GM18526 (cell line): ENCODE measurements around the gene COMT.

Experiments used
- POLR2A ChIP-seq: IDR thresholded peaks from 3 replicates; pipeline ENCODE4 v1.6.1; 2011; ENCODE audit not compliant: insufficient read length; ENCODE audit errors: extremely low read depth

Gene COMT

DNA sequence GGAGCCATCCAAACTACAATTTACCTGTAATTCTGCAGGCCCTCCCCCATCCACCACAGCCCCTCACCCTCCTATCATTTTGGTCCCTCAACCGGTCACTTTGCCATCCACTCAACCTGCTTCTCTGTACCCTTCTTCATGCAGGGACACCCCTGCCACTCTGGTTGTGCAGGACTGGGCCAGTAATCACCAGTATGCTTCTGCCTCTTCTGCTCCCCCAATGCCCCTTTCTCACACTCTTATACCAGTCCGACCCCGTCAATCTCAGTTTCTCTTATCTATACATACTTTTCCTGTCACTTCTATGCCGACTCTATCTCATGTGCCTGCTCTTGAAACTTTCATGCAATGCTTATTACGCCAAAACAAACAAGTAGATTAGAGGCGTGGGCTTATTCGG lies 5.1 kb upstream of the COMT start:
- no peak for TF ChIP-seq POLR2A

- TF ChIP-seq POLR2A: no peak
These were observed 3.7 kb upstream of the COMT start for GRCh38 chr22:19937616-19938473.

DNA sequence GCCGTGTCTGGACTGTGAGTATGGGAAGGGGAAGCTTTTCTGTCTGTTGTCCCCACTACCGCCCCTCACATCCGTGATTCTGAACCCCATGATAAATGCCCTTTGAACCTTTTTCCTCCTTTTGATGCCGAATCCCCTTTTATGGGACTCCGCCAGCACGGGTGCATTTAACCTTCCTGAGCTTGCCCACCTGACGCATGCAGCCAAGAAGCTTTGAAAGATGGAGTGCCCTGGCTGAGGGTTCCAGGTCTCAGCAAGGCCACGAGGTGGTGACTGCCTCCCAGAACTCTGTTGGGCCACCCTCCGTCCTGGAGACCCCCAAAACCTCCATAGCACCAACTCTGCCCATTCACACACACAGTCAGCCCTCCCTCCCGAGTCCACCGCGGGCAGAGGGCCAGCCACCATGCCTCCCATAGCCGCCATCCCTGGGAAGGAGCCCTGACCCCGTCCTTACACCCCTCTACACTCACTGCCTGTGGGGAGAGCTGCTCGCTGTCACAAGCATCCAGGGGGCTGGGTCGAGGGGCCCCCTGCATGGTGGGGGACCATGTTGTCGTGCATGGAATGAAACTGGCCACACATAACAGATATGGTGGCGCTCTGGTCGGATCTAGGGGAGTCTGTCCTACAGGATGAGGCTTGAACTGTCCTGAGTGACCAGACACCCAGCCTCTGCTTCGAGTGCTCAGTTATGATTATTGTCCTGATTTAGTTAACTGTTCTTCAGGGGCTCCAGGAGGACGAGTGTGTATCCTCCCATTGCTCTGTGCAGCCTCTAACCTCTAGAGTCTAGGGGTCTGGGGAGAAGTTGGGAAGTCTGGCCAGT lies 822 bp upstream of the COMT start:
- TF ChIP-seq POLR2A: no peak

DNA sequence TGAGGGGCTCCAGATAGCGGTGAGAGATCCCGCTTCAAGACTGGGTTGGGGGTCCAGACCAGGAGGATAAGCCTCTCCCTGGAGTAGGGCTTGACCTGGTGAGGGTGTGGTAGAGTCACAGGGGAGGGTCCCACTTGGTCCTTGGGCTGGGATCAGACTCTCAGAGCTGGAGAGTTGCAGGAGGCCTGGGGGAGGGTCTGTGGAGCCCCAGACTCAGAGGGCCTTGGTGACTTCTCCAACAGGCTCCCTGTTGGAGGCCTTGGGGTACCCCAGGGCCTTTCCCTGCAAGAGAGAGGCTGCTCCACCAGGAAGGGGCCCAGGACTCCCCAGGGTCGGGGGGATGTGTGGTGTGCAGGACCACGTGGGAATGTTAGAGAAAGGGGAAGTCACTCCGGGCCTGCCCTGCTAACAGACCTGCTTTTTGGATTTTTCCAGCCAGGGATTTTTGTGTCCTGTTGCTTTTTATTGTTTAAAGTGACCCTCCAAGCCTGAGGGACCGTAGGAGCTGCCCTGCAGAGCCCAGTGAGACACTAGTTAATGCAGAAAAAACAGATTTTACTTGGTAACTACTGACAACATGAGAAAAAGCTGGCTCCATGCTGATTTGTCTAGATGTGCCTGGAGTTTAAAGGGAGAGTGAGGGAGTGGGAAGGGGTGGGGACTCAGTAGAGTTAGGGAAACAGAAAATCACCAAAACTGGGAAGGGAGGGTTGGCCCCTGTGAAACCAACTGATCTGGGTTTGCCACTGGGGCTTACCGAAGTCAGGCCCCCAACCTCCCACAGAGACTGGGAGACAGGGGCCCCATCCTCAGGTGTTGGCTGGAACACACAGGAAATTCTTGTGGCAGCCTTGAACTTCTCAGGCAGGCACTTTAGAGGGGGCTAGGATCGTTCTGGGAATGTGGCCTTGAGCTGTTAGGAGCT lies 847 bp downstream of the COMT start:
- TF ChIP-seq POLR2A: no peak

DNA sequence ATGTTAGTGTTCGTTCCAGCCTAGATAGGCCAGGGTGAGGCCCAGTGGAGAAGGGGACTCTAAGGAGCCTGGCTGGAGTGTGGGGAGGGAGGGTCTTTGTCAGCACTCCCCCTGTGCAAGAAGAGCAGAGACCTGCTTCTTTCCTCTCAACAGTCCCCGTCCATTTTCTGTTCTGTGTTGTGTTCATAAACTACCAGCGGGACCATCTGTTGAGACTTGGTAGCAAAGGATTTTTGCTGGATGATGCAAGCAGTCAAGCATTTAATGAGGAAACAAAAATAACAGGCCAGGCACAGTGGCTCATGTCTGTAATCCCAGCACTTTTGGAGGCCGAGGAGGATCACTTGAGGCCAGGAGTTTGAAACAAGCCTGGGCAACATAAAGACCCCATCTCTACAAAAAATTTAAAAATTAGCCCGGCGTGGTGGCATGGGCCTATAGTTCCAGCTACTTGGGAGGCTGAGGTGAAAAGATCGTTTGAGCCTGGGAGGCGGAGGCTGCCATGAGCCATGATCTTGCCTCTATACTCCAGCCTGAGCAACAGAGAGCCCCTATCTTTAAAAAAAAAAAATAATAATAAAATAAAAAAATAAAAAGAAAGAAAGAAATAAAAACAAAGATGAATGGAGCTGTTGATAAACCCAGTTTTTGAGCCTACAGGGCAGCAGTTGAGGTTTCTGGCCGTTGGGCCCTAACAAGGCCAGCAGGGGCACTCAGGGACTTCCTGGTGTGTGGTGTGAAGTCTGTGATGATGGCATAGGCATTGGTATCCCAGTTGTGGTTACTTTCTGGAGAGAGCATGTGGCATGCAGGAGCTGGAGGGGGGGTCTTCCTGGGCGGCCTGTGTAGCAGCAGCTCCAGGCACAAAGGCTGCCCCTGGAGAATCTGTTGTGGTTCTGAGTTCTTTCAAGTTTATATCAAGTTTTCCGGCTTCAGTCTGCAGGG lies 1.8 kb downstream of the COMT start:
- no peak for TF ChIP-seq POLR2A

GRCh38 chr22:19948057-19948760 lies 6.6 kb downstream of the COMT start:
- TF ChIP-seq POLR2A: no peak

- TF ChIP-seq POLR2A: no peak
These were observed 9.8 kb downstream of the COMT start for GRCh38 chr22:19951346-19951745.

- no peak for TF ChIP-seq POLR2A
These were observed 13.9 kb downstream of the COMT start for GRCh38 chr22:19955241-19956128.

- TF ChIP-seq POLR2A: no peak
These were observed 15.9 kb downstream of the COMT start for GRCh38 chr22:19957445-19957844.

DNA sequence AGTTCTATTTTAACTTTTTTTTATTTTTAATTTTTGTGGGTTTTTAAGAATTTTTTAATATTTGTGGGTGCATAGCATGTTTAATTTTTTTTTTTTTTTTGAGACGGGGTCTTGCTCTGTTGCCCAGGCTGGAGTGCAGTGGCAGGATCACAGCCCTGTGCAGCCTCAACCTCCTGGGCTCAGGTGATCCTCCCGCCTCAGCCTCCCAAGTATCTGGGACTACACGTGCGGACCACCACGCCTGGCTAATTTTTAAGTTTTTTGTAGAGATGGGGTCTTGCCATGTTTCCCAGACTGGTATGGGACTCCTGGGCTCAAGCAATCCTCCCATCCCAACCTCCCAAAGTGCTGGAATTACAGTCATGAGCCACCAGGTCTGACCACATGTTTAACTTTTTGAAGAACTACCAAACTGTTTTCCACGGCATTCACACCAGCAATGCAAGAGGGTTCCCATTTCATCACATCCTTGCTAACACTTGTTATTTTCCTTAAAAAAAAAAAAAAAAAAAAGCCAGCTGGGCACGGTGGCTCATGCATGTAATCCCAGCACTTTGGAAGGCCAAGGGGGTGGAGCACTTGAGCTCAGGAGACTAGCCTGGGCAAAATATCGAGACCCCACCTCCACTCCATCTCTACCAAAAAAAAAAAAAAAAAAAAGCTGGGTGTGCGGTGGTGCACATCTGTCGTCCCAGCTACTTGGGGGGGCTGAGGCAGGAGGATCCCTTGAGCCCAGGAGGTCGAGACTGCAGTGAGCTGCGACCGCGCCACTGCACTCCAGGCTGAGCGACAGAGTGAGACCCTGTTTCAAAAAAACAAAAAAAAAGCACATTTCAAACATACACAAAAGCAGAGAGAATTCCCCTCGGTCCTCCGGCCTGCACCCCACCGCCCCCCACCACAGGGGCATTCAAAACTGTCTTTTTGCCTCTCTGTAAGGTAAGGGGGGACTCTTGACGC lies 16.8 kb downstream of the COMT start:
- TF ChIP-seq POLR2A: no peak

GRCh38 chr22:19959043-19959586 lies 17.5 kb downstream of the COMT start:
- TF ChIP-seq POLR2A: no peak
